GM12801 (cell line): Measurements from ENCODE around the gene GAL3ST2.

ENCODE experiments used
- CTCF ChIP-seq: IDR thresholded peaks from one replicate; pipeline ENCODE4 v1.5.1; 2011; ENCODE audit warnings: control low read depth; ENCODE audit not compliant: insufficient read length; ENCODE audit errors: extremely low read depth

The GAL3ST2 gene

DNA sequence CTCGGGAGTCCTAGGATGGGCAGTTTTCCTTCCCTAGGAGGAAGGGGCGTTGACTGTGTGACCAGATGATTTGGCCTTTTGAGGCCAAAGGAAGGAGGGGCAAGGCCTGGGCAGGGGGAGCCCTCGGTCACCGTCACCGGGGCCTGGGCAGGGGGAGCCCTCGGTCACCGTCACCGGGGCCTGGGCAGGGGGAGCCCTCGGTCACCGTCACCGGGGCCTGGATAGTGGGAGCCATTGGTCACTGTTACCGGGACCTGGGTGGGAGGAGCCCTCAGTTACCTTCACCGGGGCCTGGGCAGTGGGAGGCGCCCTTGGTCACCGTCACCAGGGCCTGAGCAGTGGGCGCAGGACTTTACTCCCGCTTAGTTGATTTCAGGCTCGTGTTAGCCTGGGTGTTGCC, 24.8 kb upstream of the GAL3ST2 start:
- TF ChIP-seq CTCF: no peak

DNA sequence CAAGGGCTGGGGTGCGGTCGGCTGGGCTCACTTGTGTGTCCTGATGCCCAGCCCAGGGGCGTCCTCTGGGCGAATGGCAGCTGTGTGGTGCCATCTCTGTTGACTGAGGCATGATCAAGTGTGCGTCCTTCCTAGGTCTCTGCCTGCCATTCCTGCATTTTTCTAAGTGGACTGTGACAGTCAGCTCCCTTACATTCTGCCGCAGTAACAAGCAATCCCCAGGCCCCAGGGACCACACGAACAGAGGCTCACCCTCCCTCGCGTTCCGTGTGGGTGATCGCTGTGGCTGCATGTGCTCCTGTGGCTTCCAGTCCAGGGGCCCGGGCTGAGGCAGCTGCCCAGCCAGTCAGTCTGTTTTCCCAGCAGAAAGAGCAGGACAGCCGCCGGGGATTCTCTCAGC, 24.4 kb upstream of the GAL3ST2 start:
- TF ChIP-seq CTCF: no peak

DNA sequence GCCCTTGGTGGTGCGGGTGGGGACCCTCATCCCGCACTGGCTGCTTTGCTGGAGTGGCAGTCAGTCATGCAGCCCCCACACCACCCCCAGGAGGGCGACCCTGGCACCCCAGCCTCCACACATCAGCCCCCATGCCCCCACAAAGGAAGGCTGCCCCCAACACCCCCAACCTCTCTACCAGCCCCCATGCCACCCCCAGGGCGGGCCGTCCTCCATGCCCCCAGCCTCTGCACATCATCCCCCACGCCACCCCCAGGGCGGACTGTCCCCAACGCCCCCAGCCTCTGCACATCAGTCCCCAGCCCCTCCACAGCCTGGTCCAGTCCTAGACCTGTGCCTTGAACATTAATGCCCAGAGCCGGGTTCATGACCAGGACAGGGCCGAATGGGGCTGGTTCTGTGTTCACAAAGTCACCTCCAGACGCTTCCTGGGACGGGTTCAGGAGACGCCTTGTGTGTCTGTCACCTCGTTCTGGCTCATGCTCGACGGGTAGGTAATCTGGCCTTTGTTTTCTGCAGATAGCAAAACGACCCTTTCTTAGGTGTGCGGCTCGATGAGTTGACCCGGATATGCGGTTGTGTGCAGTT, 23.8 kb upstream of the GAL3ST2 start:
- no peak for TF ChIP-seq CTCF

DNA sequence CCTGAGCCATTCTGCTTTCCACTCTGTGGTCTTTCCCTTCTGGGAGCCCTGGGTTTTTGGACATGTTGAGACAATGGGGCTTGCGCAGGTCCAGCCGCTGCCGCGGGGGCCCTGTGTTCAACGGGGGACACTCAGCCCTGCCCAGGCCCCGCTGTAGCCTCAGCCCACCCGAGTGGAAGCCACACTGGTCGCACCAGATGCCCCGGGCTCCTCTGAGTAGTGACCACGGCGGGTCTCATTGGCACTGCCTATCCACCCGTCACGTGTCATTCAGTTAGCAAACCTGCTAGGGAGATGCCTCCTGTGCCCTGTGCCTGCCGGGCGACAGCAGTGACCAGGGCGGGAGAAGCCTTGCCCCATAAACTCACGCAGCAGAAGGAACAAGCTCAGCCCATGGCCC, 23.1 kb upstream of the GAL3ST2 start:
- TF ChIP-seq CTCF: no peak

DNA sequence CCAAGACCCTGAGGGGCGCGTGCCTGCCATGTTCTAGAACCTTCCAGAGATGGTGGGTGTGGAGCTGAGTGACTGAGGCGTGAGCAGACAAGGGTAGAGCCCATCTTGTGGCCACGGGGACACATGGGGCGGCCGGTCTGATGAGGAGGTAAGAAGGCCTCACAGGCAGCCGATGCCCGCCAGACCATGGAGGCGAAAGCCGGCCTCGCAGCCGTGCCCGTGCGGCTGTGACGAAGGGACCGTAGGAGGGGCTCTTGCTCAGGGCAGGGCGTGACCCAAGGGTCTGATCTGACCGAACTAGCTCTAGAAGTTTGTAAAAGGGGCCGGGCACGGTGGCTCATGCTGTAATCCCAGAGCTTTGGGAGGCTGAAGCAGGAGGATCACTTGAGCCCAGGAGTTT, 22.6 kb upstream of the GAL3ST2 start:
- TF ChIP-seq CTCF: no peak

- TF ChIP-seq CTCF: no peak
Observed at GRCh38 chr2:241755166-241755565, 21.5 kb upstream of the GAL3ST2 start.

DNA sequence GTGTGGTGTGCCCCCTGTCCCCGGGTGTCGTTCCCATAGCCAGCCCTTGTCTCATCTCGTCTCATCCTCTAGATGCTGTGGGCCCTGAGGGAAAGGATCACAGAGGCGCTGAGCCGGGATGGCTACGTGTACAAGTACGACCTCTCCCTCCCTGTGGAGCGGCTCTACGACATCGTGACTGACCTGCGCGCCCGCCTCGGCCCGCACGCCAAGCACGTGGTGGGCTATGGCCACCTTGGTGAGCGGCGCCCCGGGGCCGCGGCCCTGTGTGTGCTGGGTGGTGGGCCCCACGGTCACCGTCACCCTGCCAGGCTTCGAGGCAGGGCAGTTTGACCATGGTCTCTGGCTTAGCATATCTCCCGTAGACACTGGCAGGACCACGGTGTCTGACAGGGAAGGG, 20.8 kb upstream of the GAL3ST2 start:
- TF ChIP-seq CTCF: no peak
